ENCODE measurements around the gene RNF169. TPM values are rescaled to one million over a fixed set of nuclear protein-coding genes. Genes with fewer than 3 reads are reported as not detected.

The RNF169 gene
- total and polyA plus RNA-seq, 2 of the 13 experiments (the other 11 are each of a cell fraction or from before 2014, with no cell fraction given) = 5.3 to 14.2 TPM

DNA sequence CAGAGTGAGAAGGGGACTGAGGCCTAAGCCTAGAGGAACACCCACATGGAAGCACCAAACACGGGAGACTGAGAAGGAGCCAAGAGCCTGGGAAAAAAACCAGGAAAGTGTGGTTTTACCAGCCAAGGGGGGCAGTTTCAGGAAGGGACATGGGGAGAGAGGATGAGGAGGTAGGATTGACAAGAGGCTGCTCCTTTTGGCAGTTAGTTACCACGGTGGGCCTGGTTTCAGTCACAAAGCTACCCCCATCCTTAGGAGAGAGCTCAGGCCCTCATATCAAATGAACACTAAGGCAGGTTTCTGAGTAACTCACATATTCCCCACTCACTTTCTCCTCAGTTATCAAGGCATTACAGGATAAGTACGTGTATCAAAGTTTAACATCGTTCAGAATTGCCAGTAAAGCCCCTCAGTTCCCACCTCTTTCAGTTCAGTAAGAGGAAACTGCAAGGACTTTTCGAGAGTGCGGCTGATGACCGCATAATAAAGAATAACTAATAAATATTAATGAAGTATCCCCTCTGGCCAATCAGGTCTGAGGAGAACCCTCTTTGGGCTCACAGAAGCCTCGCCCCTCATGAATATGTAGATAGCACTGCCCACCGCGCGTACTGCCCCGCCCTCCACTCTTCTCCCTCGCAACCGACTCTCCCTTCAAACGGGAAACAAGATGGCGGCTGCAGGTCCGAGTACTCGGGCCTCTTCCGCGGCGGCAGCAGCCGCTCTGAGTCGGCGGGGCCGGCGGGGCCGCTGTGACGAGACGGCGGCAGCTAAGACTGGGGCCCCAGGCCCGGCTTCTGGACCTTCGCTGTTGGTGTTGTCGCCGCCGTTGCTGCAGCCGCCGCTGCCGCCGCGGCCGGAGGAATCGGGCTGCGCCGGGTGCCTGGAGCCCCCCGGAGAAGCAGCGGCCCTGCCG is at the start of gene RNF169 (continued):
- TF ChIP-seq, protein P1, sequence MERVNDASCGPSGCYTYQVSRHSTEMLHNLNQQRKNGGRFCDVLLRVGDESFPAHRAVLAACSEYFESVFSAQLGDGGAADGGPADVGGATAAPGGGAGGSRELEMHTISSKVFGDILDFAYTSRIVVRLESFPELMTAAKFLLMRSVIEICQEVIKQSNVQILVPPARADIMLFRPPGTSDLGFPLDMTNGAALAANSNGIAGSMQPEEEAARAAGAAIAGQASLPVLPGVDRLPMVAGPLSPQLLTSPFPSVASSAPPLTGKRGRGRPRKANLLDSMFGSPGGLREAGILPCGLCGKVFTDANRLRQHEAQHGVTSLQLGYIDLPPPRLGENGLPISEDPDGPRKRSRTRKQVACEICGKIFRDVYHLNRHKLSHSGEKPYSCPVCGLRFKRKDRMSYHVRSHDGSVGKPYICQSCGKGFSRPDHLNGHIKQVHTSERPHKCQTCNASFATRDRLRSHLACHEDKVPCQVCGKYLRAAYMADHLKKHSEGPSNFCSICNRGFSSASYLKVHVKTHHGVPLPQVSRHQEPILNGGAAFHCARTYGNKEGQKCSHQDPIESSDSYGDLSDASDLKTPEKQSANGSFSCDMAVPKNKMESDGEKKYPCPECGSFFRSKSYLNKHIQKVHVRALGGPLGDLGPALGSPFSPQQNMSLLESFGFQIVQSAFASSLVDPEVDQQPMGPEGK (CRISPR knock-in tag; IDR thresholded peaks at IDR 0.05) = 0 out of 2 replicates have a peak, but pooled peaks have one; percentile 27
- TF ChIP-seq KAT7 (CRISPR knock-in tag; IDR thresholded peaks at IDR 0.05; ENCODE audit: borderline replicate concordance) = 0 out of 2 replicates have a peak, but pooled peaks have one; percentile 17
- no peak for TF ChIP-seq MIXL1 (CRISPR knock-in tag; IDR thresholded peaks at IDR 0.05)
- TF ChIP-seq, protein P2, sequence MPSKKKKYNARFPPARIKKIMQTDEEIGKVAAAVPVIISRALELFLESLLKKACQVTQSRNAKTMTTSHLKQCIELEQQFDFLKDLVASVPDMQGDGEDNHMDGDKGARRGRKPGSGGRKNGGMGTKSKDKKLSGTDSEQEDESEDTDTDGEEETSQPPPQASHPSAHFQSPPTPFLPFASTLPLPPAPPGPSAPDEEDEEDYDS (CRISPR knock-in tag; IDR thresholded peaks at IDR 0.05) = peak; percentile 86
- TF ChIP-seq ZNF564 (CRISPR knock-in tag; IDR thresholded peaks at IDR 0.05) = 0 out of 2 replicates have a peak, but pooled peaks have one; percentile 21
- TF ChIP-seq RFX5 (IDR thresholded peaks at IDR 0.05; ENCODE audit: low read depth, low read length) = peak; percentile 69; the same call in 1 of the 2 replicates
- TF ChIP-seq ZNF543 (CRISPR knock-in tag; IDR thresholded peaks at IDR 0.05) = no peak
- TF ChIP-seq HNRNPLL (IDR thresholded peaks at IDR 0.05; ENCODE audit: low read depth, low read length, poor library complexity, severe bottlenecking) = peak; percentile 17
- TF ChIP-seq, protein P3, sequence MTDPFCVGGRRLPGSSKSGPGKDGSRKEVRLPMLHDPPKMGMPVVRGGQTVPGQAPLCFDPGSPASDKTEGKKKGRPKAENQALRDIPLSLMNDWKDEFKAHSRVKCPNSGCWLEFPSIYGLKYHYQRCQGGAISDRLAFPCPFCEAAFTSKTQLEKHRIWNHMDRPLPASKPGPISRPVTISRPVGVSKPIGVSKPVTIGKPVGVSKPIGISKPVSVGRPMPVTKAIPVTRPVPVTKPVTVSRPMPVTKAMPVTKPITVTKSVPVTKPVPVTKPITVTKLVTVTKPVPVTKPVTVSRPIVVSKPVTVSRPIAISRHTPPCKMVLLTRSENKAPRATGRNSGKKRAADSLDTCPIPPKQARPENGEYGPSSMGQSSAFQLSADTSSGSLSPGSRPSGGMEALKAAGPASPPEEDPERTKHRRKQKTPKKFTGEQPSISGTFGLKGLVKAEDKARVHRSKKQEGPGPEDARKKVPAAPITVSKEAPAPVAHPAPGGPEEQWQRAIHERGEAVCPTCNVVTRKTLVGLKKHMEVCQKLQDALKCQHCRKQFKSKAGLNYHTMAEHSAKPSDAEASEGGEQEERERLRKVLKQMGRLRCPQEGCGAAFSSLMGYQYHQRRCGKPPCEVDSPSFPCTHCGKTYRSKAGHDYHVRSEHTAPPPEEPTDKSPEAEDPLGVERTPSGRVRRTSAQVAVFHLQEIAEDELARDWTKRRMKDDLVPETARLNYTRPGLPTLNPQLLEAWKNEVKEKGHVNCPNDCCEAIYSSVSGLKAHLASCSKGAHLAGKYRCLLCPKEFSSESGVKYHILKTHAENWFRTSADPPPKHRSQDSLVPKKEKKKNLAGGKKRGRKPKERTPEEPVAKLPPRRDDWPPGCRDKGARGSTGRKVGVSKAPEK (CRISPR knock-in tag; IDR thresholded peaks at IDR 0.05; ENCODE audit: borderline replicate concordance) = no peak
- TF ChIP-seq, protein P4, sequence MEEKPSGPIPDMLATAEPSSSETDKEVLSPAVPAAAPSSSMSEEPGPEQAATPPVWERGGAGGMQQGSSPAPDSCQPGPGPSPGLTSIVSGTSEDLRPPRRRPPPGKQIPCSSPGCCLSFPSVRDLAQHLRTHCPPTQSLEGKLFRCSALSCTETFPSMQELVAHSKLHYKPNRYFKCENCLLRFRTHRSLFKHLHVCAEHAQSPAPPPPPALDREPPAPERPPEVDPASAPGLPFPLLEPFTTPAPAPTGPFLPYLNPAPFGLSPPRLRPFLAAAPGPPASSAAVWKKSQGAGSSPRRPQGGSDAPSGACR (CRISPR knock-in tag; IDR thresholded peaks at IDR 0.05) = 0 out of 2 replicates have a peak, but pooled peaks have one; percentile 42
- TF ChIP-seq ZIK1 (CRISPR knock-in tag; IDR thresholded peaks at IDR 0.05; ENCODE audit: borderline replicate concordance, low read depth) = no peak
- no peak for TF ChIP-seq ADNP (CRISPR knock-in tag; IDR thresholded peaks at IDR 0.05)
- 0 out of 2 replicates have a peak, but pooled peaks have one; percentile 27 for TF ChIP-seq NFYB (CRISPR knock-in tag; IDR thresholded peaks at IDR 0.05)
- 0 out of 2 replicates have a peak, but pooled peaks have one; percentile 42 for TF ChIP-seq ZSCAN12 (CRISPR knock-in tag; IDR thresholded peaks at IDR 0.05)
- TF ChIP-seq, protein P5, sequence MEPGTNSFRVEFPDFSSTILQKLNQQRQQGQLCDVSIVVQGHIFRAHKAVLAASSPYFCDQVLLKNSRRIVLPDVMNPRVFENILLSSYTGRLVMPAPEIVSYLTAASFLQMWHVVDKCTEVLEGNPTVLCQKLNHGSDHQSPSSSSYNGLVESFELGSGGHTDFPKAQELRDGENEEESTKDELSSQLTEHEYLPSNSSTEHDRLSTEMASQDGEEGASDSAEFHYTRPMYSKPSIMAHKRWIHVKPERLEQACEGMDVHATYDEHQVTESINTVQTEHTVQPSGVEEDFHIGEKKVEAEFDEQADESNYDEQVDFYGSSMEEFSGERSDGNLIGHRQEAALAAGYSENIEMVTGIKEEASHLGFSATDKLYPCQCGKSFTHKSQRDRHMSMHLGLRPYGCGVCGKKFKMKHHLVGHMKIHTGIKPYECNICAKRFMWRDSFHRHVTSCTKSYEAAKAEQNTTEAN (CRISPR knock-in tag; conservative IDR thresholded peaks at IDR 0.05) = no peak
- TF ChIP-seq ZNF816 (CRISPR knock-in tag; IDR thresholded peaks at IDR 0.05; ENCODE audit: borderline replicate concordance) = 0 out of 2 replicates have a peak, but pooled peaks have one; percentile 49
- TF ChIP-seq, protein P6, sequence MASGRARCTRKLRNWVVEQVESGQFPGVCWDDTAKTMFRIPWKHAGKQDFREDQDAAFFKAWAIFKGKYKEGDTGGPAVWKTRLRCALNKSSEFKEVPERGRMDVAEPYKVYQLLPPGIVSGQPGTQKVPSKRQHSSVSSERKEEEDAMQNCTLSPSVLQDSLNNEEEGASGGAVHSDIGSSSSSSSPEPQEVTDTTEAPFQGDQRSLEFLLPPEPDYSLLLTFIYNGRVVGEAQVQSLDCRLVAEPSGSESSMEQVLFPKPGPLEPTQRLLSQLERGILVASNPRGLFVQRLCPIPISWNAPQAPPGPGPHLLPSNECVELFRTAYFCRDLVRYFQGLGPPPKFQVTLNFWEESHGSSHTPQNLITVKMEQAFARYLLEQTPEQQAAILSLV (CRISPR knock-in tag; IDR thresholded peaks at IDR 0.05; ENCODE audit: borderline replicate concordance) = no peak
- no peak for TF ChIP-seq ZNF672 (CRISPR knock-in tag; IDR thresholded peaks at IDR 0.05)
- no peak for TF ChIP-seq NONO (IDR thresholded peaks at IDR 0.05)
- 0 out of 2 replicates have a peak, but pooled peaks have one; percentile 1 for TF ChIP-seq NONO (CRISPR knock-in tag; conservative IDR thresholded peaks at IDR 0.05)

Measured in HepG2 (cell line).